22Rv1 (cell line): ENCODE data around the gene RFTN1.

ENCODE experiments used
- H3K27ac ChIP-seq: fragments of 450-650 bp; 2 replicates; pipeline ENCODE4 v1.5.1; 2017
- ZFX ChIP-seq: fragments of 450-650 bp; IDR thresholded peaks from 2 replicates; pipeline ENCODE4 v1.6.1; 2017; ENCODE audit warnings: antibody characterized with exemption, borderline replicate concordance
- TF ChIP-seq, protein P1 (sequence below): fragments of 450-650 bp; IDR thresholded peaks from 2 replicates; pipeline ENCODE4 v1.5.1; 2017; ENCODE audit warnings: mild to moderate bottlenecking

RFTN1 gene

GRCh38 chr3:16509721-16510619, 3.5 kb downstream of the RFTN1 start:
- TF ChIP-seq, protein P1, sequence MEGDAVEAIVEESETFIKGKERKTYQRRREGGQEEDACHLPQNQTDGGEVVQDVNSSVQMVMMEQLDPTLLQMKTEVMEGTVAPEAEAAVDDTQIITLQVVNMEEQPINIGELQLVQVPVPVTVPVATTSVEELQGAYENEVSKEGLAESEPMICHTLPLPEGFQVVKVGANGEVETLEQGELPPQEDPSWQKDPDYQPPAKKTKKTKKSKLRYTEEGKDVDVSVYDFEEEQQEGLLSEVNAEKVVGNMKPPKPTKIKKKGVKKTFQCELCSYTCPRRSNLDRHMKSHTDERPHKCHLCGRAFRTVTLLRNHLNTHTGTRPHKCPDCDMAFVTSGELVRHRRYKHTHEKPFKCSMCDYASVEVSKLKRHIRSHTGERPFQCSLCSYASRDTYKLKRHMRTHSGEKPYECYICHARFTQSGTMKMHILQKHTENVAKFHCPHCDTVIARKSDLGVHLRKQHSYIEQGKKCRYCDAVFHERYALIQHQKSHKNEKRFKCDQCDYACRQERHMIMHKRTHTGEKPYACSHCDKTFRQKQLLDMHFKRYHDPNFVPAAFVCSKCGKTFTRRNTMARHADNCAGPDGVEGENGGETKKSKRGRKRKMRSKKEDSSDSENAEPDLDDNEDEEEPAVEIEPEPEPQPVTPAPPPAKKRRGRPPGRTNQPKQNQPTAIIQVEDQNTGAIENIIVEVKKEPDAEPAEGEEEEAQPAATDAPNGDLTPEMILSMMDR = no peak
- no peak for TF ChIP-seq ZFX
- H3K27ac ChIP-seq = no peak overlapping the region

DNA sequence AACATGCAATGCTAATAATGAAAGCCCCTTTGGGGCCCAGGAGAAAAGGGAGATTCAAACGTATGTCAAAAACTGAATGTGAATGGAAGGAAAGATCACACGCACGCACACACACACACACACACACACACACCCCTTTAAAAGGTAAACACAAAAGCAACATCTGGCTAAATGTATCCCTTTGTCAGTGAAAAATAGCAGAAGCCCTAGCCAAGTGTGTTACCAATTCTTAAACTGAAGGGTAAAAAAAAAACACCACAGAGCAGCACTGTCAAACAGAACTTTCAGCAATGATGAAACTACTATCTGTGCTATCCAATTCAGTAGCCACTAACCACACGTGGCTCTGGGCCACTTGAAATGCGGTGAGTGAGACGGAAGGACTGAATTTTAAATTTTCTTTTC, 4.9 kb downstream of the RFTN1 start:
- no peak overlapping the region for H3K27ac ChIP-seq
- TF ChIP-seq, protein P1 = no peak
- no peak for TF ChIP-seq ZFX

GRCh38 chr3:16508243-16508578, 5.3 kb downstream of the RFTN1 start:
- TF ChIP-seq ZFX = no peak
- TF ChIP-seq, protein P1 = no peak
- no peak overlapping the region for H3K27ac ChIP-seq

DNA sequence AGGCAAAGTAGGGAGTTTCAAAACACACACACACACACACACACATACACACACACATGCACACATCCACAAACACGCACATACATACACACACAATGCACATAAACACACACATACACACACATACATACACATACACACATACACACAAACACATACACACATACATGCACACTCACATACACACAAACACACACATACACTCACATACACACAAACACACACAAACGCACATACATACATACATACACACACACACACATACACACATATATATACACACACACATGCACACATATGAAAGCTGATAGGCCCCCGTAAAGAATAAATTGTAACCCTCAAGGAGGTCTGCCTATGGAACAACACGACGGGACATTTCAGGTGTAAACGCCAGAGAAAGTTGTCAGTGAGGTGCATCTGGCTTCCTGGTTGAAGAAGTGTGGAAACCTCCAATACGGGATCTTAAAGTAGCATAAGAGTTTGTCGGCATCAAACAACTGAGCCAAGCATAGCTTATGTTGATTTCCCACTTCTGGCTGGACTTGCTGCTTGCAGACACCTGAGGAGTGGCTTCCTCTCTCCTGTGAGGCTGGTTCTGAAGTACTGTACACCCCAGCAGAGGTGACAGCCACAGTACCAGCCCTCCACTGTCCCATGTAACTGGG, 5.8 kb downstream of the RFTN1 start:
- H3K27ac ChIP-seq = no peak overlapping the region
- TF ChIP-seq, protein P1 = no peak
- no peak for TF ChIP-seq ZFX

- TF ChIP-seq, protein P1 = no peak
- TF ChIP-seq ZFX = no peak
- H3K27ac ChIP-seq = no peak overlapping the region
Observed at GRCh38 chr3:16506884-16507577, 6.5 kb downstream of the RFTN1 start.

- TF ChIP-seq ZFX = no peak
- TF ChIP-seq, protein P1 = no peak
- no peak overlapping the region for H3K27ac ChIP-seq
Observed at GRCh38 chr3:16506451-16506850, 7.0 kb downstream of the RFTN1 start.
